22Rv1 (cell line): ENCODE measurements around the gene HFM1.

Experiments
- CTCF ChIP-seq: fragments of 450-650 bp; IDR thresholded peaks from 2 replicates; pipeline ENCODE4 v1.5.1; 2017; ENCODE audit warnings: mild to moderate bottlenecking
- ZFX ChIP-seq: fragments of 450-650 bp; IDR thresholded peaks from 2 replicates; pipeline ENCODE4 v1.6.1; 2017; ENCODE audit warnings: antibody characterized with exemption, borderline replicate concordance

DNA sequence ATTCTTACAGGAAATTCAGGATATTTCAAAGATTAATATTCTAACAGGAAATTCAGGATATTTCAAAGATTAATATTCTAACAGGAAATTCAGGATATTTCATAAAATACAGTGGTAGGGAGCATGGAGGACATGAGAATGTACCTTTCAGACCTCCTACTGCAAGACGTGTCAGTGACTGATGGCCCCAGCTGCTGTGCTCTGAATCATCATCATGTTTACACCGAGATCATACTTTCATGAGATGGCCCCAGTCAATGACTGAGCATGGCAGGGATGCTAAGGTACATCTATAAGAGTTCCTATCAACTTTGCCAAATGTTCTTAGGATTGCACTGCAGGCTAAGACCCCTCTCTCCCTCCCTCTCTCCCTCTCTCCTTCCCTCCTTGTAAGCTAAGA, 69.0 kb downstream of the HFM1 start:
- TF ChIP-seq CTCF (no peak), ZFX (no peak)
